GM18498 (cell line): ENCODE data around the gene ATRN.

ENCODE experiments used
- ATAC-seq: cut with Tn5 transposase; IDR thresholded peaks from one replicate; pipeline ENCODE4 v1.9.1; 2021; ENCODE audit warnings: mild to moderate bottlenecking, moderate library complexity; ENCODE audit not compliant: unreplicated experiment

The ATRN gene

DNA sequence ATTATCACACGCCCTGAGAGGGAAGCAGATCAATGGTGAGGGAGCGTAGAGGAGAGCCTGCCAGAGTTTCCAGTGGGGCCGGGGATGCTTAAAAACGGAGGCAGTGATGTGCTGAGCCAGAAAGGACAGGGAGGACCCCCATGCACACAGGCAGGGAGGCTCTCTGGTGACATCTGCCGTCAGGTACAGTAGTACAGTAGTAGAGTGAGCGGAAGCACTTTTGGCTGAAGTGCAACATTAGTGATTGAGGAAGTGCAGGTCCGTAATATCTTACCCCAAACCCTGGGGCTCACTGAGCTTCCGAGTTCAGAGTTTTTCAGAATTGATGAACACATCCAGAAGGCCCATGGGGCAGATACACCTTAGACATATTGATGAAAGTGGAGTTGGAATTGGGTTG, 150.3 kb downstream of the ATRN start:
- no peak for ATAC-seq

DNA sequence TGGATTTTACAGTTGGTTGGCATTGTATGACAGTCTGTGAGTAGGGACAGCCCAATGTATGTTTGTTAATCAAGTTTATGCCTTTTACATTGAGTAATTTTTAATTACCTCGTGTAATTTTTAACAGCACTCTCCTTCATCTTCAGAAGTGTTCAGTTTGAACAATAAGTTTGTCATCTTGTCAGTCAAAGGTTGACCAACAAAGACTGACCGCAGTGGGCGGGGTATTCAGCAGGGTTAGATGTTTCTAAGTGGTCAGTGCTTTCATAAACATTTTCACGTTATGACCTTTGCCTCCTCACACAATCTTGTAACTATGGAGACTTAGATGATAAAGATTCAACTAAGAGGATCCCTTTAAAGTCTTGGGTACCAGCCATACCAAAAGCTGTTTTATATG, 151.6 kb downstream of the ATRN start:
- ATAC-seq, result no peak

DNA sequence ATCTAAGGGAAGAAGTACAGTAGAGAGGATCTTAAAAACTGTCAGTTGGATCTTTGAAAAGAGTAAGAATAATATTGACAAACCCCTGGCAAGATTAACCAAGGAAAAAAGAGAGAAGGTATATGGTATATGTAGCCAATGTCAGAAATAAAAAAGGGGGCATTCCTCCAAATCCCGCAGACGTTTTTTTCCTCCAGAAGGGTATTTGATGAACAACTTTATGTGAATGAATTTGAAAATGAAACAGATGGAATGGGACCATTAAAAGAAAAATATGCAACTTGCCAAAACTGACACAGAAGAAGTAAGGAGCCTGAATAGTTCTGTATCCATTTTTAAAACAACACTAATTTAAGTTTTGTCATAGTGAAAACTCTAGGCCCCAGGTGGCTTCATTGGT, 156.7 kb downstream of the ATRN start:
- ATAC-seq, result no peak

- ATAC-seq, result no peak
Measured at GRCh38 chr20:3628502-3629314, 157.9 kb downstream of the ATRN start.

GRCh38 chr20:3629893-3630292, 159.1 kb downstream of the ATRN start:
- ATAC-seq, result no peak

DNA sequence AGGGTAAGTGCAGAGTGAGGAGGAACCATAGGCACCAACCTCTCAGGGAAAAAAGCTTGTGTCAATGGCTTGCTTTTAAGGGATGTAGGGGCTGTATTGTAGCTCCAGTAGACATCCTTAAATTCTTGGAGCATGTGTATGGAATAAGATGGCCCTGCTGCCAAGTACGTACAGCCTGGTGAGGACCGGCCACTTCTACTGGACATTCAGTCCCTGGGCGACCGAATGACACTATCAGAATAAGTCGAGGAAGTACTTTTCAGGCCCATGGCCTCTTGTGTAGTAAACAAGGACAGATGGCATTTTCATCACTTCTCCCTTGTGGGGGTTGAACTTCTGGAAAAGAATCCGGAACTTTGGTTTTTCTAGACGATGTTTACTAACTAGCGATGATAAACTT, 159.6 kb downstream of the ATRN start:
- ATAC-seq, result no peak

- ATAC-seq, result no peak
Measured at GRCh38 chr20:3631534-3631933, 160.7 kb downstream of the ATRN start.

DNA sequence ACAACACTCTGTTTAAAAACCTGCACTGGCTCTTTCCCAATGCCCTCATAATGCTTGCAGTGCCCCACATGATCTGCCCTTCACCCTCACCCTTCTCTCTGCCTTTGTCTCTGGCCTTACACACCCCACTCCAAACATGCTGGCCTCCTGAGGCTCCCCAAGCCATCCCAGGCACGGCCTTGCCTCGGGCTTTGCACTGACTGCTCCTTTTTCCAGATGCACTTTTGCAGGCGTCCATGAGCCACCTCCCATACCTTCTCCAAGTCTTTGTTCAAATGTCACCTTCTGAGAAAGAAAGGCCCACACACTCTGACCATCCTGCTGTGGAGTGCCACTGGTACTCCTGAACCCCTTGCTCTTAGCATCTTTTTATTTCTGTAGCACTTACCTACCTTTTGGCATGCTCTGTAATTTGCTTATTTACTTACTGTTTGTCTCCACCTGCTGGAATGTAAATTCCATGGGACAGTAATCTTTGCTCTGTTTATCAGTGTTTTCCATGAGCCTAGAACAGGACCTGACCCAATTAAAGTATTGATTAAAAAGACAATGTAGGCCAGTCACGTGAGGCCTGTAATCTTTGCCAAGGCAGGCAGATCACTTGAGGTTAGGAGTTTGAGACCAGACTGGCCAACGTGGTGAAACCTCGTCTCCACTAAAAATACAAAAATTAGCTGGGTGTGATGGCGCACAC, 161.6 kb downstream of the ATRN start:
- no peak for ATAC-seq

DNA sequence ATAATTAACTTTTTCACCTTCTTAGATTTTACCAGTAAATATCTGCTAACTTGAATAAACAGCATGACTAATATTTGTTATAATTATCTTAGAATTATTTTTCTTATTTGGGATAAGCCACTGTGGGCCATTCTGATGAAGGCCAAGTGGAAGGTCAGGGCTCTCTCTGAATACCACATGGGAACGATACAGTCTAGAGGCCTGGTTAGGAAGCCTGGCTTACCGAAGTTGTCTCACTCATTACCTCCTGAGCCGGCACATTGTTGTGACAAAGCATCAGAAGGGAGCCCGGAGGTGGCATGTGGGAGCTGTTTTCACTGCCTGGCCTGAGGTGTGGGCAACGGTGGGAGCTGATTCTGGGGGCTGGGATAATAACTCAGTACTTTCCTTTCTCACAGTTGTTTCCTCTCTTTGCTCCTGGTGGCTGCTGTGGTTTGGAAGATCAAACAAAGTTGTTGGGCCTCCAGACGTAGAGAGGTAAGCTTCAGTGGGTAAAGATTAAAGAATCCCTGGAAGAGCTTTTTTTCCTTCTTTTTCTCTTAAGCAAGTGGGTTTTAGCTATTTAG, 163.2 kb downstream of the ATRN start:
- ATAC-seq, result no peak

DNA sequence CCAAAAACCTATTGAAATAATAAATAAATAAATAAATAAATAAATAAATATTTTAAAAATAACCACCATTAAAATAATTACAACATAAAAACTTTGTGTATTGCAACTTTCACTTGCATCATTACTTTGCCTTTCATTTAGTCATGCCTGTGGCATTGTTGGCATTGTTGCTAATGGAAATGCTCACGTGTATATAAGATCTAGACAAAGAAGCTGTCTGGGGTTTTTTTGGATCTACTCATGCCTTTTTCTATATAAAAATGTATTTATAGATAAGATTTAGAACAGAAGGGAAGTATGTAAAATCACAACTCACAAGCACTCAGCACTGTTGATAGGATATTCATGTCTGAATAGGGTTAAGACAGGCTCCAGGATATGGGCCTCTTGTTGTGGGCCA, 164.5 kb downstream of the ATRN start:
- ATAC-seq, result no peak

DNA sequence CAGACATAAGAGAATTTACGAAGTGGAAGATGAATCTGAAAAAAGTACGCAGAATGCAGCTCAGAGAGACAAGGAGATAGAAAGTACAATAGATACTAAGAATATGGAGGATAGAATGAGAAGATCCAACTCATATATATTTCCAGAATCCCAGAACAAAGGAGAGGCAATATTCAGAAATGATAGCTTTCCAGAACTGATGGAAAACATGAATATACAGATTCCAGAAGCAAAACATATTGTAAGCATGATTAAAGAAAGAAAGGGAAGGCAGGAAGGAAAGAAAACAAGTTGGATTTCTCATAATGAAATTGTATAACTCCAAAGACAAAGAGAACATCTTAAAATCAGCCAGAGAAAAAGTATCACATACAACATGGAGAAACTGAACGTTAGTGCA, 169.4 kb downstream of the ATRN start:
- ATAC-seq, result no peak

DNA sequence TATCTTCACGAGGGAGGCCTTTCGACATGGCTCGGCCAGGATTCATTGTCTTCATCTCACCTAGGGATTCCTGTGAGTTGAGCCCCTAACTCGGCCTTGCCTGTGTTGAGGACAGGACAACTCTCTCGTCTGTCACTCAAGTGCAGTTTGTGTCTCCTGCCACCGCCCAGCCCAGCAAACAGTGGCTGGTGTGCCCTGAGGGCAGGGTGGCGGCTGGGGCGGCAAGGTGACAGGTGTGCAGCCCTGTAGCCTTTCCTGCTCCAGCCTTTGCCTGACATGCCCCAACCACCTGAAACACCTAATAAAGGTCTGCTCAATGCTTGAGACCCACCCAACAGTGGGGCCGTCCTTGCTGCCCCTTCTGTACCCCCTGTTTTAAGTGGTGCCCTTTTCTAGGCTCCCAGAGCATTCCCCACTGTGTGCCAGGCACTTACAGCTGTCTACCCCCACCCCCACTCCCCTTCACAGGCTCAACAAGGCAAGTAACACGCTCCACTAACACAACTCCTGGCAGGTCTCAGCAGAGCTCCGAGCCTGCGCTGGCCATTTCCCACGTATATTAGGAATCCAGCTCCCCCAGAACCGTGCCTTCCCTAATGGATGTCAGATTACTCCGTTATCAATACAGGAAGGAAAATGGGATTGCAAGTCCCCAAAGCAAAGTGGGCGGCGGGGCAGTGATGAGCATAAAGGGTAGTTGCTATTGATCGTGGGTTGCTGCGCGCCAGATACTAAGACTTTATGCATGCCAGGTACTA, 174.7 kb downstream of the ATRN start:
- no peak for ATAC-seq

DNA sequence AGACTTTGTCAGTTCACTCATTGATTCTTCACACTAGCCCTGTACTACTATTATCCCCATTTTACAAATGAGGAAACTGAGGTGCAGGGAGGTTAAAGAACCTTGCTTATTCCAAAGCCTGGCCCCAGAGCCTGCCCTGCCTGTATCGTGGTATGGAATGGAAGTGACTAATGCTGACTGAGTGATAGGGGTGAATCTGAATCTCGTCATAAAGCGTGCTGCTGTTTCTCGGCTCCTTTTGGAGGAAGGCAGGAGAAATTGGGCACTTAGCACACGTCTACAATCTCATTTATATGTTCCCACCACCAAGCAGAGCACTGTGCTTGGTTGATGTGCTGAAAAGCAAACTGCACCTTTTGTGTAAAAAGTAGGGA, 175.2 kb downstream of the ATRN start:
- ATAC-seq, result no peak

DNA sequence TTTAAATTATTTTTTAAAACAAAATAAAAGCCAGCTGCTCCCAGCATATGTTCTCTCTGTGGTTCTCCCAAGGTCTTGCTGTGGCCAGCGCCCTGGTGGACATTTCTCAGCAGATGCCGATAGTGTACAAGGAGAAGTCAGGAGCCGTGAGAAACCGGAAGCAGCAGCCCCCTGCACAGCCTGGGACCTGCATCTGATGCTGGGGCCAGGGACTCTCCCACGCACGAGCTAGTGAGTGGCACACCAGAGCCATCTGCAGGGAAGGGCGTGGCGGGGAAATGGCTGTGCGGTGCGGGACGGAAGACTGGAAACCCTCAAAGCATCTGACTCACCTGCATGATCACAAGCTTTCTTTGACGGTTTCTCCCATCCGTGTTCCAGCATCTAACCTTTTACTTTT, 175.8 kb downstream of the ATRN start:
- ATAC-seq, result no peak

- no peak for ATAC-seq
Measured at GRCh38 chr20:3647473-3647872, 176.7 kb downstream of the ATRN start.

DNA sequence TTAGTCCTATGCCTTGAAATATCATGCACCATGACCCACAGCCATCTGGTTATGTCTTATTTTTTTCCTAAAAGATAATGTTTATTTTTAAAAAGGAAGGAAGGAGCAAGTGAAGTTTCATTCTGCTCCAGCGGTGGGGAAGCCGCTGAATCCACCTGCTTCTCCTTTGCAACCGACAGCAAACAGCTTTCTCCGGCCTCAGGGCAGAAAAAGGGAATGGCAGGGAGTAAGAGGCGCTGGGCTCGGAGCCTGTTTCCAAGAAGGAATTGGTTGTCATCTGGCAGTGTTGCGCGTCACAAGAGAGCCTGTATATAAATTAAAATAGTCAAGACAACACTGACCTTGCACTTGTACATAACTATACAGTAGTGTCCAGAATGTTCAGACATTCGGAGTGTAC, 178.1 kb downstream of the ATRN start:
- ATAC-seq, result no peak

DNA sequence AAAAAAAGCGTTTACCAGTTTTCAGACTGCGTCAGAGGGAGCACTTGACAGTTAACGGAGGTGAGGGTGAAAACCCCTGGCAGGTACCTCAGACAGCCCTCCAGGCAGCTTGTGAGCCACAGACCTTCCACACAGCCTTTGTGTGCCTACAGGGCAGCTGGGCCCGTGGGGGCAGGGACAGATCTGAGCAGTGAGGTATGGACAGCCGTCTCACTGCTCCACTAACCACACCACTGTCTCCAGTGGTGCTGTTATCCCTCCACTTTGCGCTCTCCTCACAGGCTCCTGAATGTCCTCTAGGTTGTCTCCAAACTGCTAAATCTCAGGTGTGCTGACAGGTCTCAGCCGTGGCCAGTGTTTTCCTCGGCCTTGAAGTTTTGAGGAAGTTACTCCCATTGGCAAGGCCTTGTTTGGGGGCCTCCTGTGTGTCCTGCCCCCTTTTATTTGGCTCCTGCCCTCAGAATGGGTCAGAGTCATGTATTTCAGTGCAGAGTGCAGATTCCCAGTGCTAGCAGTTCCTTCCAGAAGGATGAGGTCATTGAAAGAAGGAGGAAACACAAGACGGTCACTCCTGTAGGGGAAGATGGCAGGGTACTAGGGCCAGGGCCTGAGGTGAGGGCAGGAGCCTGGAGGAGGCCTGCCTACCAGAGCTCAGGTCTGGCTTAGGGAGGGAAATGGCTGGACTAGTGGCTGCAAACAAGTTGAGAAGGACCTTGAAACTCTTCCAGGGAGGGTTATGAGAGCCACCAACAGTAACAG, 180.6 kb downstream of the ATRN start:
- ATAC-seq, result no peak

- ATAC-seq, result no peak
Measured at GRCh38 chr20:3652221-3652620, 181.4 kb downstream of the ATRN start.

- no peak for ATAC-seq
Measured at GRCh38 chr20:3652676-3653596, 182.1 kb downstream of the ATRN start.

DNA sequence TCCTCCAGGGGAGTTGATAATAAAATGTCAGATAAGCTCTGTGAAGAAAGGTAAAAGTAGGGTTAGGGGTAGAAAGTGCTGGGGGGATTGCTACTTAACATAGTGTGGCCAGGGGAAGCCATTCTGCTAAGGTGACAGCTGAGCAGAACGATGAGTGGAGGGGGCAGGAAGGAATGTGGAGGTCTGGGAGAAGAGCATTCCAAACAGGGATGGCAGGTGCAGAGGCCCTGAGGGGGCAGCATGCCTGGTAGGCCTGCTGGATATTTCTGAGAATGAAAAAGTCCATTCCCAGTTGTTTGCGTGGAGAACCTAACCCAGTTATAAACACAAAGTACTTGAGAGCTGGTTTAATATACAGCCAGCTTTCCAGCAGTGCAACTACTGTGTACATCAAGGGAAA, 183.1 kb downstream of the ATRN start:
- ATAC-seq, result no peak
